ENCODE measurements around the gene GPS2. TPM values are rescaled to one million over a fixed set of nuclear protein-coding genes. Genes with fewer than 3 reads are reported as not detected.
A peak's percentile ranks its signal among the peaks of the same experiment; 100 is the strongest.

GPS2 gene
- total and polyA plus RNA-seq, 2 donors (not counting 1 experiment from before 2014, with no cell fraction given): 30.6 to 55.3 TPM

- Histone ChIP-seq H3K9ac (ENCODE audit: insufficient read depth, low read length) (no peak overlapping the region), H3K4me2 (ENCODE audit: extremely low read depth, insufficient read depth, low read length) (no peak overlapping the region), H2AFZ (ENCODE audit: low read length) (no peak overlapping the region), H3K9me3 (ENCODE audit: control insufficient read depth, insufficient read depth, low read depth, low read length) (no peaks in the 10 kb centered on the region), H3K79me2 (ENCODE audit: control insufficient read depth, insufficient read depth, low read length) (peaks cover 19% of the 10 kb centered on the region), H3K27me3 (ENCODE audit: control insufficient read depth, insufficient read depth, low read length) (no peaks in the 10 kb centered on the region), H3K4me1 (ENCODE audit: control insufficient read depth, extremely low read depth, insufficient read depth, low read length) (peaks cover 15% of the 10 kb centered on the region), H3K4me3 (replicated peaks in 1 of 4; ENCODE audit: control extremely low read depth in 1 of 4, insufficient read depth in 1 of 4, low read depth in 3 of 4, low read length in 4 of 4) (no peak overlapping the region), H4K20me1 (ENCODE audit: control insufficient read depth, extremely low read depth, insufficient read depth, low read length) (no peaks in the 10 kb centered on the region), H3K27ac (ENCODE audit: insufficient read depth, low read length) (no peak overlapping the region), H3K36me3 (ENCODE audit: control insufficient read depth, insufficient read depth, low read length) (no peaks in the 10 kb centered on the region)
- TF ChIP-seq, protein P1, sequence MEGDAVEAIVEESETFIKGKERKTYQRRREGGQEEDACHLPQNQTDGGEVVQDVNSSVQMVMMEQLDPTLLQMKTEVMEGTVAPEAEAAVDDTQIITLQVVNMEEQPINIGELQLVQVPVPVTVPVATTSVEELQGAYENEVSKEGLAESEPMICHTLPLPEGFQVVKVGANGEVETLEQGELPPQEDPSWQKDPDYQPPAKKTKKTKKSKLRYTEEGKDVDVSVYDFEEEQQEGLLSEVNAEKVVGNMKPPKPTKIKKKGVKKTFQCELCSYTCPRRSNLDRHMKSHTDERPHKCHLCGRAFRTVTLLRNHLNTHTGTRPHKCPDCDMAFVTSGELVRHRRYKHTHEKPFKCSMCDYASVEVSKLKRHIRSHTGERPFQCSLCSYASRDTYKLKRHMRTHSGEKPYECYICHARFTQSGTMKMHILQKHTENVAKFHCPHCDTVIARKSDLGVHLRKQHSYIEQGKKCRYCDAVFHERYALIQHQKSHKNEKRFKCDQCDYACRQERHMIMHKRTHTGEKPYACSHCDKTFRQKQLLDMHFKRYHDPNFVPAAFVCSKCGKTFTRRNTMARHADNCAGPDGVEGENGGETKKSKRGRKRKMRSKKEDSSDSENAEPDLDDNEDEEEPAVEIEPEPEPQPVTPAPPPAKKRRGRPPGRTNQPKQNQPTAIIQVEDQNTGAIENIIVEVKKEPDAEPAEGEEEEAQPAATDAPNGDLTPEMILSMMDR (conservative IDR thresholded peaks at IDR 0.05 in 1 of 2, IDR thresholded peaks at IDR 0.05 in 1 of 2; ENCODE audit: low read depth in 1 of 2, low read length in 2 of 2): no peak
- TF ChIP-seq EZH2 (IDR thresholded peaks at IDR 0.05; ENCODE audit: low read length, missing control alignments): no peak
- DNase-seq (ENCODE audit: low read depth in 2 of 2): no peak
These were observed 40.4 kb upstream of the GPS2 start for GRCh38 chr17:7355573-7355972.

DNA sequence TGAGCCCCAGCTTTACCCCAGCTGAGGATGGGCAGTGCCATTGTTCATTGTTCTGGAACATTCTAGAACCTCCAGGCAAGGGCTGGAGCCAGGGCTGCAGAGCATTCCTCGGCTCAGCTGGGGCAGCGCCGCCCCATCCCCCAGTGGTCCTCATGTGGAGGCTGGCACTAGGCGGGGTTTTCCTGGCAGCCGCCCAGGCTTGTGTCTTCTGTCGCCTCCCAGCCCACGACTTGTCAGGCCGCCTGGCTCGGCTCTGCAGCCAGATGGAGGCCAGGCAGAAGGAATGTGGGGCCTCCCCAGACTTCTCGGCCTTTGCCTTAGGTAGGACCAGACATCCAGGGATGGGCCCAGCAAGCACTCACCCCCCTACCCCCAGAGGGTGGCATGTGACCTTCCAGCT lies 39.9 kb upstream of the GPS2 start, which contains the start of gene TMEM95:
TMEM95 (plus strand) TSS at position 104 of the 400 bp plus-strand sequence; CDS start at position 153, 49 bp downstream.
- no peak for TF ChIP-seq EZH2 (IDR thresholded peaks at IDR 0.05; ENCODE audit: low read length, missing control alignments)
- TF ChIP-seq, protein P1 (conservative IDR thresholded peaks at IDR 0.05 in 1 of 2, IDR thresholded peaks at IDR 0.05 in 1 of 2; ENCODE audit: low read depth in 1 of 2, low read length in 2 of 2): no peak
- H3K4me1 ChIP-seq (ENCODE audit: control insufficient read depth, extremely low read depth, insufficient read depth, low read length): peaks cover 15% of the 10 kb centered on the region
- H3K9me3 ChIP-seq (ENCODE audit: control insufficient read depth, insufficient read depth, low read depth, low read length): no peaks in the 10 kb centered on the region
- H3K9ac ChIP-seq (ENCODE audit: insufficient read depth, low read length): no peak within 1 kb of the TSS
- H3K27me3 ChIP-seq (ENCODE audit: control insufficient read depth, insufficient read depth, low read length): no peaks in the 10 kb centered on the region
- no peaks in the 10 kb centered on the region for H3K36me3 ChIP-seq (ENCODE audit: control insufficient read depth, insufficient read depth, low read length)
- H3K27ac ChIP-seq (ENCODE audit: insufficient read depth, low read length): no peak within 1 kb of the TSS
- peak within 1 kb of the TSS; percentile 51 for H3K4me2 ChIP-seq (ENCODE audit: extremely low read depth, insufficient read depth, low read length)
- no peak within 1 kb of the TSS for H2AFZ ChIP-seq (ENCODE audit: low read length)
- peak within 1 kb of the TSS in 1 of 4 experiments; percentile 97 for H3K4me3 ChIP-seq (replicated peaks in 1 of 4; ENCODE audit: control extremely low read depth in 1 of 4, insufficient read depth in 1 of 4, low read depth in 3 of 4, low read length in 4 of 4)
- H4K20me1 ChIP-seq (ENCODE audit: control insufficient read depth, extremely low read depth, insufficient read depth, low read length): no peaks in the 10 kb centered on the region
- peak in 1 of 2 donors; percentile 18 for DNase-seq (ENCODE audit: low read depth in 2 of 2)
- H3K79me2 ChIP-seq (ENCODE audit: control insufficient read depth, insufficient read depth, low read length): peaks cover 19% of the 10 kb centered on the region

DNA sequence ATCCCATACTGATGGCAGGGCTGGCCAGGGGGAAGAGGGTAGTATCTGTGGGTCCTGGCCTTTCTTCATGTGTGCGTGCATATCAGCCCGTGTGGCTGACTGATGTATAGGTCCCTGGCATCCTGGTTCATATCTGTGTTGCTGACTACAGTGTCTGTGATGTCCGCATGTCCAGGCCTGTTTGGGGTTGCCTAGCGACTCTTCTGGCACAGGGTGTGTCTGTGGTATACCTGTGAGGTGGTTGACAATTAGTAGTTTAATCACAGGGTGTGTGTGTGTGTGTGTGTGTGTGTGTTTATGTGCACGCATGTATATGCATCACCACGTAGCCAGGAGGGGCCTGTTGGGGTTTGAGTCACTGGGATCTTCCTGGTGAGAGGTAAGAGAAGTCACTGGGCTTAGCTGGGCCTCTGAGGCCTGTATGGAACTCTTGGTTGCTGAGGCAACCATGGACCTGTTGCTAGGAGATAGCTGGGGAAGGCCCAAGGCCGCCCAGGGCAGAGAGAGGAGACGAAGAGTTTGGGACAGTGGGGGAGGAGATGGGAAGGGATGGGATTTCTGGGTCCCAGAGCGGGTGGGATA lies 39.2 kb upstream of the GPS2 start:
- Histone ChIP-seq H3K4me1 (ENCODE audit: control insufficient read depth, extremely low read depth, insufficient read depth, low read length) (peaks cover 20% of the 10 kb centered on the region), H3K9me3 (ENCODE audit: control insufficient read depth, insufficient read depth, low read depth, low read length) (no peaks in the 10 kb centered on the region), H3K4me2 (ENCODE audit: extremely low read depth, insufficient read depth, low read length) (peak overlapping the region; percentile 32), H3K4me3 (replicated peaks in 1 of 4; ENCODE audit: control extremely low read depth in 1 of 4, insufficient read depth in 1 of 4, low read depth in 3 of 4, low read length in 4 of 4) (peak overlapping the region in 1 of 4 experiments; percentile 97), H3K79me2 (ENCODE audit: control insufficient read depth, insufficient read depth, low read length) (peaks cover 19% of the 10 kb centered on the region), H3K36me3 (ENCODE audit: control insufficient read depth, insufficient read depth, low read length) (no peaks in the 10 kb centered on the region), H4K20me1 (ENCODE audit: control insufficient read depth, extremely low read depth, insufficient read depth, low read length) (no peaks in the 10 kb centered on the region), H2AFZ (ENCODE audit: low read length) (no peak overlapping the region), H3K9ac (ENCODE audit: insufficient read depth, low read length) (no peak overlapping the region), H3K27me3 (ENCODE audit: control insufficient read depth, insufficient read depth, low read length) (no peaks in the 10 kb centered on the region), H3K27ac (ENCODE audit: insufficient read depth, low read length) (no peak overlapping the region)
- DNase-seq (ENCODE audit: low read depth in 2 of 2): peak; percentile 33 to 70
- TF ChIP-seq, protein P1 (conservative IDR thresholded peaks at IDR 0.05 in 1 of 2, IDR thresholded peaks at IDR 0.05 in 1 of 2; ENCODE audit: low read depth in 1 of 2, low read length in 2 of 2): no peak
- no peak for TF ChIP-seq EZH2 (IDR thresholded peaks at IDR 0.05; ENCODE audit: low read length, missing control alignments)
